ENCODE measurements around the gene CEACAM1.

DNA sequence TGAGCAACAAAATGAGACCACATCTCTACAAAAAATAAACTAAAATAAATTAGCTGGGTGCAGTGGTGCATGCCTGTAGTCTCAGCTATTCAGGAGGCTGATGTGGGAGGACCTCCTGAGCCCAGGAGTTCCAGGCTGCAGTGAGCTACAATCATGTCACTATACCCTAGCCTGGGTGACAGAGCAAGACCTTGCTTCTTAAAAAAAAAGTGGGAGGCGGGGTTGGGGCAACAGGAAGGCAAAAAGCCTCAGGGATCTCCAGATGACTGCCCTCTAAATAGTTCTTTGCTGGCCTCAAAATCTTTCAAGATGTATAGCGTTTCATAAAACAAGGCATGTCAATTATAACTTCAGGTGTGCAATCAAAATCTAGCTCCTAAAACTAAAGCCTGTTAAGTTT lies 48.0 kb upstream of the CEACAM1 start:
- TF ChIP-seq YY1 (IDR thresholded peaks at IDR 0.05; ENCODE audit: insufficient read depth, insufficient read length): no peak
- TF ChIP-seq ZNF274 (IDR thresholded peaks at IDR 0.05; ENCODE audit: low read depth, low read length): no peak

All from NT2/D1 (cell line).